Natural killer cell treated with Interleukin-12 subunit alpha and Interleukin-12 subunit beta and Interleukin-15 and Interleukin-18, amount 100 ng/mL, for 72 hours (primary cell): ENCODE data around the gene TNNT2. TPM values are rescaled to one million over a fixed set of nuclear protein-coding genes. Genes with fewer than 3 reads are reported as not detected.
A peak's percentile ranks its signal among the peaks of the same experiment; 100 is the strongest.

Experiments used
- ATAC-seq, 2 donors: fragments of 150-1000 bp; cut with Tn5 transposase in 1 of 2; sonication (Bioruptor Pico), chemical (Tn5 transposase) in 1 of 2; 2 replicates each; pipeline ENCODE4 v1.10.0; 2021
- DNase-seq: peaks from one replicate; pipeline ENCODE4 v3.0.0; 2022; ENCODE audit warnings: low spot score
- H3K27ac Mint-ChIP-seq, 2 donors: 1 replicate in 1 of 2; 2 replicates in 1 of 2; pipeline ENCODE4 v1.8.0; 2022; ENCODE audit warnings: mixed read lengths in 2 of 2, mild to moderate bottlenecking in 1 of 2, moderate library complexity in 1 of 2
- H3K27me3 Mint-ChIP-seq, 2 donors: 1 replicate in 1 of 2; 2 replicates in 1 of 2; pipeline ENCODE4 v1.8.0; 2022; ENCODE audit warnings: mixed read lengths in 2 of 2
- H3K36me3 Mint-ChIP-seq: one replicate; pipeline ENCODE4 v1.8.0; 2022; ENCODE audit warnings: mixed read lengths
- H3K4me1 Mint-ChIP-seq, 2 donors: 1 replicate in 1 of 2; 2 replicates in 1 of 2; pipeline ENCODE4 v1.8.0; 2022; ENCODE audit warnings: low read depth in 2 of 2, mixed read lengths in 2 of 2, mild to moderate bottlenecking in 1 of 2
- H3K4me3 Mint-ChIP-seq: one replicate; pipeline ENCODE4 v1.8.0; 2022; ENCODE audit warnings: mixed read lengths
- H3K9me3 Mint-ChIP-seq: 2 replicates; pipeline ENCODE4 v1.8.0; 2022; ENCODE audit warnings: mixed read lengths
- total RNA-seq, 2 donors: library from RNA; stranded (reverse); gene quantifications; one replicate each; pipeline ENCODE4 v1.2.3, GENCODE V29; 2022

TNNT2 gene
- total RNA-seq, 2 donors from 2014 or later: not detected

DNA sequence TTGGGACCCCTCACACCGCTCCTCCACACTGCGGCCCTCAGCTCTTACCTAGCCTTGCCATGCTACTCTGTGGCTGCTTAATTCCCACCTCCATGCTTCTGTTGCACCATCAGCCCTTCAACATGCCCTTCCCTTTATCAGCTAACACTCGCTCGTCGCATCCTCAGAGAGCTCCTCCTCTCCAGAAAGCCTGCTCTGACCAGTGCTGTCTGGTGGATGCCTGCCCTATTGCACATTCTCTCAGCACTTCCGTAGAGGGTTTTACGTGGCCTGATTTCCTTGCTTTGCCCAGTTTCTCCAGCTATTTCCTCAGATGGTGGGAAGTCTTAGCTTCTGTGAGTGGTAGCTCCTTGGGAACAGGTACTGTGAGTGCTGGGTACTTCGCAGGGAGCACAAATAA is 32.0 kb upstream of the TNNT2 start:
- peaks cover 0 to 5% of the 10 kb centered on the region in 2 donors for H3K27me3 Mint-ChIP-seq
- H3K4me3 Mint-ChIP-seq: no peak overlapping the region
- no peaks in the 10 kb centered on the region for H3K9me3 Mint-ChIP-seq
- no peaks in the 10 kb centered on the region for H3K36me3 Mint-ChIP-seq
- H3K27ac Mint-ChIP-seq: no peak overlapping the region
- no peak for ATAC-seq
- DNase-seq: no peak
- H3K4me1 Mint-ChIP-seq: peaks cover 0 to 5% of the 10 kb centered on the region in 2 donors

GRCh38 chr1:201408834-201409200 is 31.3 kb upstream of the TNNT2 start:
- no peaks in the 10 kb centered on the region for H3K9me3 Mint-ChIP-seq
- H3K4me1 Mint-ChIP-seq: peaks cover 0 to 5% of the 10 kb centered on the region in 2 donors
- no peaks in the 10 kb centered on the region for H3K36me3 Mint-ChIP-seq
- H3K27ac Mint-ChIP-seq: no peak overlapping the region
- ATAC-seq (no peak), DNase-seq (no peak)
- no peak overlapping the region for H3K4me3 Mint-ChIP-seq
- peaks cover 0 to 5% of the 10 kb centered on the region in 2 donors for H3K27me3 Mint-ChIP-seq

DNA sequence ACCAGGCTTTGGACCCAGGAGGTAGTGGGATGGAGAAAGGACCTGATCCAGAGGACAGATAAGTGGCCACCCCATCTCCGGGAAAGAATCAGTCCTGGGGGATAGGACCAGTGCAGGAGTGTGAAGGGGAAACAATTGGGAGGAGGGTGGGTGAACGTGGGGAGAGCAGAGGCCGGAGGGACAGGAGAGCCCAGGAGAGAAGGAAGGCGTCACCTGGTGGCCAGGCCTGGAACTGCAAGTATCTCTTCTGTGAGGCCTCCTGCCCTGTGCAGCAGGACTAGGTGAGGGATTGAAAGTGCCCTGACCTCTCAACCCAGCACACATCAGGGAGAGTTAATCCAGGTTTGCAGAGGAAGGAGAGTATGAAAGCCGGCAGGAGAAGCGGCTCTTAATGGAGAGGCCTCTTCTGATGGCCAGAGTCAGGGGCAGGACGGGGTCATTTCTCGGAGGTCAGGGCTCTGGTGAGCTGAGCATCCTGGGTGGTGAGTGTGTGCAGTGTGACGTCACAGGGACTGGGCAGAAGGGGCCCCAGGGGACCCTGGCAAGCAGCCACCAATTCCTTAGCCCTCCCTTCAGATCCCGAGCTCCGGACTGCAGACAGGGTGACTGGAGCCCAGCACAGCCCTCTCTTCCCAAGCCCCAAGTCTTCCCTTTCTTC is 30.8 kb upstream of the TNNT2 start:
- ATAC-seq (peak; percentile 58 to 64), DNase-seq (peak; percentile 80)
- H3K9me3 Mint-ChIP-seq: no peaks in the 10 kb centered on the region
- peaks cover 0 to 5% of the 10 kb centered on the region in 2 donors for H3K27me3 Mint-ChIP-seq
- H3K4me1 Mint-ChIP-seq: peaks cover 0 to 5% of the 10 kb centered on the region in 2 donors
- H3K4me3 Mint-ChIP-seq: no peak overlapping the region
- no peak overlapping the region for H3K27ac Mint-ChIP-seq
- H3K36me3 Mint-ChIP-seq: no peaks in the 10 kb centered on the region

DNA sequence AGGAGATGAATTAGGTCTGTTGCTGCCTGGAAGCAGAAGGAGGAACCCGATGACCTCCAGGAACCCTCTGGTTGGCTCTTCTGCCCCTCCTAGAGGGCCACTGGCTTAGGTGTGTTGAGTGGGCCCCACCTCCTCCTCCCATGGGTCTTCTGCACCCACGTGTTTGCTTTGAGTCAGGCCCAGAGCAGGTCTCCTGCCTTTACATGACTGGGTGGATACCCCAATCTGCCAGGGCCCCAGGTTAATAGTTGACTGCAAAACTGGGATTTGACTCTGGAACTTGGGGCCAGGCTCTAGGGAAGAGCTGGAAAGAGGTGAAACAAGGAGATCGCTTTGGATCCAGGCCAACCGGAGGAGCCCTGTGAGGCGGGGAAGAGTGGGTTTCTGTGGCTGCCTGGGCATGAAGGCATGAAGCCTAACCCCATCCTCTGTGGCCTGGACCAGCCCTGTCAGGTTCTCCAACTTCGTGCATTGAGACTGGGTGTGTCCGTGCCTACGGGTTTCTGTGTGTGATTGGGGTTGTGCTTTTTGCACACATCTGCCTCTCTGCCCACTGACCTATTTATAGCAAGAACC is 29.4 kb upstream of the TNNT2 start:
- Mint-ChIP-seq H3K4me1 (peaks cover 0 to 5% of the 10 kb centered on the region in 2 donors), H3K27me3 (peaks cover 0 to 5% of the 10 kb centered on the region in 2 donors), H3K27ac (no peak overlapping the region), H3K9me3 (no peaks in the 10 kb centered on the region), H3K4me3 (no peak overlapping the region), H3K36me3 (no peaks in the 10 kb centered on the region)
- ATAC-seq (no peak), DNase-seq (no peak)

- H3K4me3 Mint-ChIP-seq: no peak overlapping the region
- no peaks in the 10 kb centered on the region for H3K9me3 Mint-ChIP-seq
- no peak for DNase-seq
- ATAC-seq: no peak
- peaks cover 5 to 9% of the 10 kb centered on the region in 2 donors for H3K27me3 Mint-ChIP-seq
- peaks cover 0 to 5% of the 10 kb centered on the region in 2 donors for H3K4me1 Mint-ChIP-seq
- no peak overlapping the region for H3K27ac Mint-ChIP-seq
- H3K36me3 Mint-ChIP-seq: no peaks in the 10 kb centered on the region
Observed at GRCh38 chr1:201405484-201405831, 28.0 kb upstream of the TNNT2 start.

DNA sequence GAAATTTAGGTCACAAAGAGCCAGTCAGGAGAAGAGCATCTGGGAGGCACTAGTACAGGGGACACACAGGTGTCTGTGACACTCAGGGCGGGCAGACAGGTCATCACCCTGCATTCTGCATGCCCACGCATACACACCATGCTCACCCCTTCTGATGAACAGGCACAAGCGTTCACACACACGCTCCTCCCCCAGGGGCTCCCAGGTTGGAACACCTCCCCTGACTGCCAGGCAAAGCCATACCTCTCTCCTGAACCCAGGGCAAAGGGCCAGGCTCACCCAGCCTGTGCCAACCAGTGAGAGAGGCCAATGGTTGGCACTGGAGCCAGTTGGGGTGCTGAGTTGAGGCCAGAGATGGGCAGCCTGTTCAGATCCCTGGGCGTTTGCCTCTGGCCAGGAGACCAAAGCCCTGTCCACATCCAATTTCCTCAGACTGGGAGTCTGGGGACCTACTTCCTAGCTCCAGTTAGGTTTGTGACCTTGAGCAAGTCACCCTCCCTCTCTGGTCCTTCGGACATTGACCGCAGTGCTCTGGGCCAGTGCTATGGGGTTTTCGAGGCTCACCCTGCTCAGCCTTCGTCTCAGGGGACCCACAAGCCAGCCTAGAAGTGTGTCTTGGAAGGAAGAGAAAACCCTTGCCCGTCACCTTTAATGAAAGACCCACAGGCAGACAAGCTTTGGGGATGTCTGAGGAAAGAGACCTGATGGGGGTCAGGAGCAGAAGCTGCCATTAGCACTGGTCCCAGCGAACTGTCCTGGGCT is 27.4 kb upstream of the TNNT2 start:
- H3K4me1 Mint-ChIP-seq: peaks cover 0 to 5% of the 10 kb centered on the region in 2 donors
- peaks cover 9 to 11% of the 10 kb centered on the region in 2 donors for H3K27me3 Mint-ChIP-seq
- H3K27ac Mint-ChIP-seq: no peak overlapping the region
- no peaks in the 10 kb centered on the region for H3K36me3 Mint-ChIP-seq
- peak; percentile 1 to 19 for ATAC-seq
- H3K4me3 Mint-ChIP-seq: no peak overlapping the region
- no peak for DNase-seq
- no peaks in the 10 kb centered on the region for H3K9me3 Mint-ChIP-seq

GRCh38 chr1:201404055-201404454 is 26.6 kb upstream of the TNNT2 start:
- H3K4me3 Mint-ChIP-seq: no peak overlapping the region
- DNase-seq (no peak), ATAC-seq (no peak)
- no peaks in the 10 kb centered on the region for H3K36me3 Mint-ChIP-seq
- peaks cover 9 to 11% of the 10 kb centered on the region in 2 donors for H3K27me3 Mint-ChIP-seq
- H3K9me3 Mint-ChIP-seq: no peaks in the 10 kb centered on the region
- H3K27ac Mint-ChIP-seq: no peak overlapping the region
- peaks cover 0 to 5% of the 10 kb centered on the region in 2 donors for H3K4me1 Mint-ChIP-seq

- Mint-ChIP-seq H3K36me3 (no peaks in the 10 kb centered on the region), H3K27me3 (peaks cover 10 to 12% of the 10 kb centered on the region in 2 donors), H3K4me3 (no peak overlapping the region), H3K4me1 (peaks cover 0 to 4% of the 10 kb centered on the region in 2 donors), H3K27ac (no peak overlapping the region), H3K9me3 (no peaks in the 10 kb centered on the region)
- DNase-seq (no peak), ATAC-seq (no peak)
Observed at GRCh38 chr1:201403359-201403758, 25.9 kb upstream of the TNNT2 start.

DNA sequence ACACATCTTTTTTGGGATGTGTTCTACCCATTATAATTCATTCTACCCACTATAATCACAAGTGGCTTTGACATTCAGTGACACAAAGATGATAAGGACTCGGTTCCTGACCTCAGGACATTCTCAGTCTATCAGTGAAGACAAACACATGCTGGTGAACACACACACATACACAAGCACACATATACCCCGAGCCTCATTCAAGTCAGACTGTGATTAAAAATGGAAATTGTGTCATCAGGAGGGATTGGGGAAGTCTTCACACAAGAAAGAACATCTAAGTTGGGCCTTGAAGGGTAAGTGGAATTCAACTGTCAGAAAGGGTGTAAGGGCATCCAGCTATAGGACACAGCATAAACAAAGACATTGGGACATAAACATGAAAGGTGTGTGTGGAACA is 24.2 kb upstream of the TNNT2 start:
- H3K27me3 Mint-ChIP-seq: peaks cover 20 to 22% of the 10 kb centered on the region in 2 donors
- H3K27ac Mint-ChIP-seq: no peak overlapping the region
- ATAC-seq (no peak), DNase-seq (no peak)
- no peak overlapping the region for H3K4me3 Mint-ChIP-seq
- H3K4me1 Mint-ChIP-seq: no peaks in the 10 kb centered on the region
- no peaks in the 10 kb centered on the region for H3K9me3 Mint-ChIP-seq
- H3K36me3 Mint-ChIP-seq: no peaks in the 10 kb centered on the region

DNA sequence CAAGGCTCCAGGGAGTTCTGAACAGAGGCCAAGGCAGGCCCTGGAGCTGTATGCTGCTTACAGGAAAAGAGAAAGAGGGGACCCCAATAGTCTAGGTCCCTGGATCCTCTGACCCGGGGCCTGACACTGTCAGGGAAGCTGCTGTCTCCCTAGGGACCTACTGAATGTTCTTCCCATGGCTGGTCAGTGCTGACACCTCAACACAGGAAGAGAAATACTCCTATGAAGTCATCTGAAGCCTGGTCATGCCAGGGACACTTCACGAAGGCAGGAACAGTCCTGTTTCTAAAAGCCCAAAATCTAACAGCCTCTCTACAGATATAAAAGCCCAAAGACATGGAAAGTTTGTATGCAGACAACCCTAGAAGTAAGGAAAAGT is 23.4 kb upstream of the TNNT2 start:
- Mint-ChIP-seq H3K27me3 (peaks cover 22 to 23% of the 10 kb centered on the region in 2 donors), H3K27ac (no peak overlapping the region), H3K4me1 (no peaks in the 10 kb centered on the region), H3K36me3 (no peaks in the 10 kb centered on the region), H3K9me3 (no peaks in the 10 kb centered on the region), H3K4me3 (no peak overlapping the region)
- DNase-seq: no peak
- ATAC-seq: no peak

GRCh38 chr1:201400212-201400851 is 22.9 kb upstream of the TNNT2 start:
- Mint-ChIP-seq H3K4me3 (no peak overlapping the region), H3K9me3 (no peaks in the 10 kb centered on the region), H3K27ac (no peak overlapping the region), H3K36me3 (no peaks in the 10 kb centered on the region), H3K4me1 (no peaks in the 10 kb centered on the region), H3K27me3 (peaks cover 22 to 23% of the 10 kb centered on the region in 2 donors)
- ATAC-seq: no peak
- DNase-seq: no peak

- no peak for ATAC-seq
- no peaks in the 10 kb centered on the region for H3K36me3 Mint-ChIP-seq
- H3K9me3 Mint-ChIP-seq: no peaks in the 10 kb centered on the region
- DNase-seq: no peak
- no peak overlapping the region for H3K27ac Mint-ChIP-seq
- no peak overlapping the region for H3K4me3 Mint-ChIP-seq
- H3K4me1 Mint-ChIP-seq: no peaks in the 10 kb centered on the region
- H3K27me3 Mint-ChIP-seq: peaks cover 22 to 23% of the 10 kb centered on the region in 2 donors
Observed at GRCh38 chr1:201399352-201400126, 22.1 kb upstream of the TNNT2 start.

DNA sequence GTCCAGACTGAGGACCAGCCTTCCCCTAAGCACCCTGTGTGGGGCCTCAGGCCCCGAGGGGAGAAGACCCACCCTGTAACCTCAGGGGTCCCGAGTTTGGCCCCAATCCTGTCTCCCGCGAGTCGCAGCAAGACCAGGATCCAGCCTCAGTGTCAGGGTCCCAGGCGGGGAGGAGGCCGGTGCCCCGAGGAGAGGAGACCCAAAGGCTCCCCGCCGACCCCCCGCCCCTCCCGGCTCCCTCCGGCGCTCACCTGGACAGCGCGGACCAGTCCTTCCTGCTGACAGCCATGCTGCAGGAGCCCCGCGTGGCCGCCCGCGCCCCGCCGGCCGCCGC is 21.5 kb upstream of the TNNT2 start, which contains the start of gene LAD1:
Gene LAD1 (minus strand): TSS at position 307 of the 334 bp plus-strand sequence. CDS start 18 bp downstream, at position 289.
- peaks cover 22 to 23% of the 10 kb centered on the region in 2 donors for H3K27me3 Mint-ChIP-seq
- H3K36me3 Mint-ChIP-seq: no peaks in the 10 kb centered on the region
- H3K4me1 Mint-ChIP-seq: no peaks in the 10 kb centered on the region
- no peak within 1 kb of the TSS for H3K4me3 Mint-ChIP-seq
- no peak for DNase-seq
- ATAC-seq: no peak
- H3K27ac Mint-ChIP-seq: no peak within 1 kb of the TSS
- no peaks in the 10 kb centered on the region for H3K9me3 Mint-ChIP-seq
